Progenitor cell of endocrine pancreas (in vitro differentiated cells): ENCODE measurements around the gene CABP1. TPM values are rescaled to one million over a fixed set of nuclear protein-coding genes. Genes with fewer than 3 reads are reported as not detected.

Experiments used
- DNase-seq: peaks from one replicate; pipeline ENCODE4 v3.0.0; 2021; ENCODE audit warnings: low spot score; ENCODE audit not compliant: unreplicated experiment
- H3K27ac Mint-ChIP-seq: 2 replicates; pipeline ENCODE4 v1.8.0; 2021; ENCODE audit warnings: mild to moderate bottlenecking, moderate library complexity, mixed read lengths
- H3K27me3 Mint-ChIP-seq: 2 replicates; pipeline ENCODE4 v1.8.0; 2021; ENCODE audit warnings: mixed read lengths
- H3K36me3 Mint-ChIP-seq: 2 replicates; pipeline ENCODE4 v1.8.0; 2022; ENCODE audit warnings: mixed read lengths; ENCODE audit not compliant: insufficient read depth
- H3K4me1 Mint-ChIP-seq: 2 replicates; pipeline ENCODE4 v1.8.0; 2021; ENCODE audit warnings: low read depth, mixed read lengths
- H3K4me3 Mint-ChIP-seq: 2 replicates; pipeline ENCODE4 v1.8.0; 2021; ENCODE audit warnings: low read depth, mild to moderate bottlenecking, moderate library complexity, mixed read lengths
- H3K9me3 Mint-ChIP-seq: 2 replicates; pipeline ENCODE4 v1.8.0; 2021; ENCODE audit warnings: low read depth, mixed read lengths
- CTCF ChIP-seq: fragments of 200-600 bp; sonication (generic); IDR thresholded peaks from one replicate; pipeline ENCODE4 v1.5.0; 2021; ENCODE audit warnings: antibody characterized with exemption, mild to moderate bottlenecking; ENCODE audit not compliant: unreplicated experiment
- total RNA-seq: library from RNA; stranded (reverse); gene quantifications from 2 replicates; pipeline ENCODE4 v1.2.1, GENCODE V29; 2021

CABP1 gene
- total RNA-seq, 1 donor from 2014 or later, result 0.19 TPM

GRCh38 chr12:120642826-120643225 is 2.4 kb downstream of the CABP1 start:
- Mint-ChIP-seq H3K27ac (no peak overlapping the region), H3K9me3 (no peaks in the 10 kb centered on the region), H3K4me1 (peaks cover 9% of the 10 kb centered on the region), H3K27me3 (peaks cover 61% of the 10 kb centered on the region), H3K36me3 (no peaks in the 10 kb centered on the region), H3K4me3 (peak overlapping the region; percentile 38)
- no peak for TF ChIP-seq CTCF
- no peak for DNase-seq

DNA sequence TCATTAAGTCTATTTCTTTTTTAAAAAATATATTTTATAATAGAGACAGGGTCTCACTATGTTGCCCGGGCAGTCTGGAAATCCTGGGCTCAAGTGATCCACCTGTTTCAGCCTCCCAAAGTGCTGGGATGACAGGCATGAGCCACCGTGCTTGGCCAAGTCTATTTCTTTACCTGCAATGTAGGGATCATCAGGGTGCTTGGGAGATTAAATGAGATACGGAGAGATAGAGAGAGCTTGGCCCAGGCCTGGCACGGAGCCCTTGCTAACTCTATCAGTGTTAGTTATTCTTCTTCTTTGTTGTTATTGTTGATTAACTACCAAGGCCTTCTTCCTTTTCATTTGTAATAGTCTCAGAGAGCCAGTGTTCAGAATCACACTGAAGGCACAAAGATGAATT is 3.1 kb downstream of the CABP1 start:
- TF ChIP-seq CTCF, result no peak
- peaks cover 64% of the 10 kb centered on the region for H3K27me3 Mint-ChIP-seq

DNA sequence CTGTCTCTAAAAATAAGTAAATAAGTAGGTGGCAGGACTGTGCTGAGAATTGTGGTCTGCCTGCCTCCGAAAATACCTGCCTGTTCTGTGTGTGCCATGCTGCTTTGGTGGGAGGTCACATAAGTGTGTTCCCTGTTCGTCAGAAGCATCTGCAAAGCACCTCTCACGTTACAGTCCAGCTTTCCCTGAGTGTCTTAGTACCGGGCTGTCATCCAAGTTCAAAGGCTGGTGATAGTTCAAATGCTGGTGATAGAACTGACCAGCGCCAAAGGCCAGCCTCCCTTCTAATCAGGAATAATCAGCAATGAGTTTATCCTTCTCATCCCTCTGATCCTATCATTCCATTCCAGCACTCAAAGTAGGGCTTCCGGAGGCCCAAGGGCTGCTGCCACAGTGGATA is 5.6 kb downstream of the CABP1 start:
- no peaks in the 10 kb centered on the region for H3K36me3 Mint-ChIP-seq
- DNase-seq, result no peak
- H3K9me3 Mint-ChIP-seq, result no peaks in the 10 kb centered on the region
- no peak for TF ChIP-seq CTCF
- no peak overlapping the region for H3K27ac Mint-ChIP-seq
- H3K4me3 Mint-ChIP-seq, result no peak overlapping the region
- H3K4me1 Mint-ChIP-seq, result peaks cover 11% of the 10 kb centered on the region
- H3K27me3 Mint-ChIP-seq, result peaks cover 82% of the 10 kb centered on the region

More for the DNA sequence above, 3.1 kb downstream of the CABP1 start:
- H3K4me1 Mint-ChIP-seq, result peaks cover 7% of the 10 kb centered on the region
- H3K9me3 Mint-ChIP-seq, result no peaks in the 10 kb centered on the region
- H3K27ac Mint-ChIP-seq, result no peak overlapping the region
- H3K36me3 Mint-ChIP-seq, result no peaks in the 10 kb centered on the region
- DNase-seq, result no peak
- H3K4me3 Mint-ChIP-seq, result no peak overlapping the region

GRCh38 chr12:120647375-120647755 is 6.9 kb downstream of the CABP1 start:
- no peak for DNase-seq
- peaks cover 83% of the 10 kb centered on the region for H3K27me3 Mint-ChIP-seq
- H3K27ac Mint-ChIP-seq, result no peak overlapping the region
- no peak for TF ChIP-seq CTCF
- no peak overlapping the region for H3K4me3 Mint-ChIP-seq
- no peaks in the 10 kb centered on the region for H3K9me3 Mint-ChIP-seq
- H3K4me1 Mint-ChIP-seq, result peaks cover 6% of the 10 kb centered on the region
- H3K36me3 Mint-ChIP-seq, result no peaks in the 10 kb centered on the region

DNA sequence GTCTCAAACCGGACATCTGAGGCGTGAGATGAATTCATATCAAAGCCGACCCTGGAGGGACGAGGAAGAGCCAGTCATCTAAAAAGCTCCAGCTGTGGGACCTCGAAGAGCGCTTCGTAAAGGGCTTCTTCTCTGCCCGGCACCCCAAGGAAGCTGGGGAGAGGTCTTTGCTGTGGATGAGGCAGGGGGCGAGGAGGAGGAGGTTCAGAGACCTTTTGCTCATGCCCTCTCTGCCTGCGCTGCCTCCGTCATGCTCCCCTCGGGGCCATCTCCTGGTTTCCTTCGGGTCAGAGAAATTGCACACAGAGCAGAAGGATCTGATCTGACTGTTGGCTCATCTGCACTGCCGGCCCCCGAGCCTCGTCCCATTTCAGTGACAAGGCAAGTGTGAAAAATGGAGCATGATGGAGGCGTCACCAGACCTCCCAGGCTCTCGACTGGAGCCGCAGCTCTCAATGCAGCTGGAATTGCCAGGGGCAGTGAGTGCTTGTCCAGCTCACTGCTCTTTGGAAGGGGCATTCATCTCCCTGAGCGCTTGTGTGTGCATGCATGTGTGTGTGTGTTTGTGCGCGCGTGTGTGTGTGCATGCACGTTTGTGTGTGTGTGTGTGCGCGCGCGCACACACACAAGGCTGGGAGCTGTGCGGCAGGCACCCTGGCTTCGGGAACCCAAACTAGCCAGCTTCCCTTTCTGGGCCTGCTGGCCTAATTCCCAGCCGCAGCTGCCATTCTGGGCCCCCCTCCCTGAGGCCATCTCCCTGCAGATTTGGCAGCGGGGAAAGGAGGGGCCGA is 9.2 kb downstream of the CABP1 start:
- Mint-ChIP-seq H3K27ac (no peak overlapping the region), H3K9me3 (no peaks in the 10 kb centered on the region), H3K4me3 (no peak overlapping the region), H3K27me3 (peaks cover 73% of the 10 kb centered on the region), H3K4me1 (peaks cover 6% of the 10 kb centered on the region), H3K36me3 (no peaks in the 10 kb centered on the region)
- peak; percentile 5 for TF ChIP-seq CTCF
- no peak for DNase-seq
